Right ventricle myocardium superior (tissue), 1 donor: ENCODE measurements around the gene ERCC3. TPM values are rescaled to one million over a fixed set of nuclear protein-coding genes. Genes with fewer than 3 reads are reported as not detected.
"Not testable (repeated sequence)": the region's sequence is repeated elsewhere in the genome, so short reads cannot be mapped to it uniquely, and the experiment has no call there.

Source experiments
- ATAC-seq: fragments of 200-7000 bp; cut with Tn5 transposase; one replicate; pipeline ENCODE4 v1.9.1; 2020; ENCODE audit warnings: mild to moderate bottlenecking; ENCODE audit not compliant: poor library complexity
- DNase-seq: peaks from one replicate; pipeline ENCODE4 v3.0.0-alpha.2; 2020
- intact Hi-C: fragments of 100-400 bp; cut with DNase I; formaldehyde crosslinking; loops from one replicate; pipeline ENCODE4 v1.11.2; 2022
- total RNA-seq: library from RNA; stranded (reverse); fragmentation: NEBNext Ultra II Directional; extraction: Animal tissue kit (Norgen Biotek cat#: 25700); gene quantifications from one replicate; pipeline ENCODE4 v1.2.1, GENCODE V29; 2021
- donor health status: DM: no; HTN: yes; CAD: no; lungs with severe emphysema.

ERCC3 gene
- total RNA-seq, 1 donor from 2014 or later: 18.2 TPM

DNA sequence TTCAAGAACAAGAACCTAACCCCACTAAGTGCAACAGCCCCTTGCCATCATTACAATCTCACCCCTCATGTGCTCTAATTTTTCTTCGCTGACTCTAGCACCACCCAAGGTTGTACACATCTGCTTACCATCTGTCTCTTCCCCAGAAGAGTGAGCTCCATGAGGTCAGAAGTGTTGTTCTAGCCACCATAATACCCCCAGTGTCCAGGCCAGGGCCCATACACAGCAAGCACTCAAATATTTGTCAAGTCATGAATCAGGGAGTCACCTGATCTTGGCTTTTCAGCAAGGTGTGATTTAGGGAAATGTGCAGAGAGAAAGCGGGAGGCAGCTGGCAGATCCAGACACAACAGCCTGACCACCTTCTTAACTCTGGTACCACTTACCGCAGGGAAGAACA lies 5.7 kb downstream of the ERCC3 start:
- intact Hi-C loops: no loop called here
- ATAC-seq: no peak
- no peak for DNase-seq

DNA sequence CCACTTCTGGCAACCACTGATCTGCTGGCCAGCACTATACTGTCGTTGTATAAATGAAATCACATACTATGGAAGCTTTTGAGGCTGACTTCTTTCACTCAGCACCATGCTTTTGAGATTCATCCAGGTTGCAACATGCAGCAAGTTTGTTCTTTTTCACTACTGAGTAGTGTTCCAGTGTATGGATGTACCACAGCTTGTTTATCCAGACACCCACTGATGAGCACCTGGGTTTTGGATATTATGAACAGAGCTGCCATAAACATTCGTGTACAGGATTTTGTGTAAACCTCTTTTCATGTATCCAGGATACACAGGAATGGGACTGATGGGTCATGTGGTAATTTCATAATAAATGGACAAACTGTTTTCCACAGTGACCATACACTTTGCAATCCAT lies 10.7 kb downstream of the ERCC3 start:
- intact Hi-C loops: no loop called here
- no peak for DNase-seq

GRCh38 chr2:127280693-127281092 lies 13.3 kb downstream of the ERCC3 start:
- ATAC-seq (no peak), DNase-seq (no peak)
- intact Hi-C loops: no loop called here

More for the DNA sequence above, 10.7 kb downstream of the ERCC3 start:
- ATAC-seq: no peak

GRCh38 chr2:127279781-127280180 lies 14.2 kb downstream of the ERCC3 start:
- ATAC-seq: peak; percentile 55

DNA sequence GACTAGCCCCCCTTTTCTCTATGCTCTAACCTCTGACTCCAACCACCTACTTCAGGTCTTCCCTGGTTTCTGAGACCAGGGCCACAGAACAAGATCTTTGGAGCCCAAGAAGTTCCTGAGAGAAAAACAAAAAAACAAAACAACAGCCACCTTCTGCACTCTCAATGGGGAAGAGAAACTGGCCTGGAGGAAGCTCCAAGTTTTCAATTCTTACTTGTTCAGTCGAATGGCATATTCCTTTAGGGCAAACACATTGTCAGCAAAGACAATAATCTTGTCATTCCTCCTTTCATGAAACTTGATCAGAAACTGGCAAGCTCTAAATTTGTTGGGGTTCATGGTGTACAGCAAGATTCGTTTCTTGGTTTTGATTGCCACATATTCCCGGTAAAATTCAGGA lies 15.0 kb downstream of the ERCC3 start:
- peak; percentile 12 for ATAC-seq
- intact Hi-C loops: no loop called here
- no peak for DNase-seq

More at GRCh38 chr2:127279781-127280180, 14.2 kb downstream of the ERCC3 start:
- intact Hi-C loops: no loop called here
- no peak for DNase-seq

GRCh38 chr2:127277028-127277427 lies 16.9 kb downstream of the ERCC3 start:
- ATAC-seq (no peak), DNase-seq (no peak)
- intact Hi-C loops: no loop called here

- intact Hi-C loops: no loop called here
- ATAC-seq (no peak), DNase-seq (no peak)
Measured at GRCh38 chr2:127275789-127276188, 18.2 kb downstream of the ERCC3 start.

DNA sequence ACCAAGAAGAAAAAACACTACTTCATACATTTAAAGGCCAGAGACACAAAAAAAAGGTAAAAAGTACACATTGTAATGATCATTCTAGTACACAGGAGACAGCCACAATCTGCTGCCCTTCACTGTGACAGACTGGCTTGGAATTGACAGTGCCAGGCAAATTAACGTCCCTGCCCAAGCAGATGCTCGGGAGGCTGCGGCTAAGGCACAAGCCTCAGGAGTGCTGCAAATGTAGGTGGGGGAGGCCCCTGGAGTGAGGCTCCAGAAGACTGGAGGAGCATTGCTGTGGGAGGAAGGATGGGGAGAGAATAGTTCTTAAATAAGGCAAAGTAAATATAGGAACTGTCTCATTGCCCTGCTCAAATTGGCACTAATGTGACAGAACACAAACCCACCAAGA lies 18.6 kb downstream of the ERCC3 start:
- DNase-seq (no peak), ATAC-seq (no peak)
- intact Hi-C loops: no loop called here

- DNase-seq (no peak), ATAC-seq (no peak)
- intact Hi-C loops: no loop called here
Measured at GRCh38 chr2:127270663-127271062, 23.3 kb downstream of the ERCC3 start.

GRCh38 chr2:127261804-127262406 lies 32.0 kb downstream of the ERCC3 start:
- no peak for ATAC-seq
- no peak for DNase-seq
- intact Hi-C loops: no loop called here

GRCh38 chr2:127259355-127259754 lies 34.6 kb downstream of the ERCC3 start:
- DNase-seq (no peak), ATAC-seq (no peak)
- intact Hi-C loops: no loop called here

- intact Hi-C loops: no loop called here
- no peak for ATAC-seq
- no peak for DNase-seq
Measured at GRCh38 chr2:127256866-127257265, 37.1 kb downstream of the ERCC3 start.

GRCh38 chr2:127256381-127256780 lies 37.6 kb downstream of the ERCC3 start:
- ATAC-seq (no peak), DNase-seq (no peak)
- intact Hi-C loops: no loop called here

DNA sequence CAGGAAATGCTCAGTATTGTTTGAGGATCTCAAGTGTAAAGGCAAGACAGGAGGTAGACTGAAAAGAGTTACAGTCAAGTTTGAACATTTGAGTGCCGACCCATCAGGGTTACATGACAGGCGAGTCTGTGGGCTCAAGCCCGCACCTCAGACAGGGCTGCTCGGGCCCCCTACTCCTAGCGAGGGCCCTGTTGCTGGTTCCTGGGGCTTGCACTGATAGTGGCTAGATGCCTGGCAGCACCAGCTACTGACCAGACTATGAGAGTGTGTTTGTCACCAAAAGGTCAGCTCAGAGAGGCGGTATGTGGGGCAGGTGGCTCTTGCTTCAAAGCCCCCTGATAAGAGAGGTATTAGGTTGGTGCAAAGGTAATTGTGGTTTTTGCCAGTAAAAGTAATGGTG lies 38.2 kb downstream of the ERCC3 start:
- intact Hi-C loops: no loop called here
- DNase-seq: no peak
- ATAC-seq: no peak

- DNase-seq (no peak), ATAC-seq (no peak)
- intact Hi-C loops: no loop called here
Measured at GRCh38 chr2:127255146-127255545, 38.8 kb downstream of the ERCC3 start.

DNA sequence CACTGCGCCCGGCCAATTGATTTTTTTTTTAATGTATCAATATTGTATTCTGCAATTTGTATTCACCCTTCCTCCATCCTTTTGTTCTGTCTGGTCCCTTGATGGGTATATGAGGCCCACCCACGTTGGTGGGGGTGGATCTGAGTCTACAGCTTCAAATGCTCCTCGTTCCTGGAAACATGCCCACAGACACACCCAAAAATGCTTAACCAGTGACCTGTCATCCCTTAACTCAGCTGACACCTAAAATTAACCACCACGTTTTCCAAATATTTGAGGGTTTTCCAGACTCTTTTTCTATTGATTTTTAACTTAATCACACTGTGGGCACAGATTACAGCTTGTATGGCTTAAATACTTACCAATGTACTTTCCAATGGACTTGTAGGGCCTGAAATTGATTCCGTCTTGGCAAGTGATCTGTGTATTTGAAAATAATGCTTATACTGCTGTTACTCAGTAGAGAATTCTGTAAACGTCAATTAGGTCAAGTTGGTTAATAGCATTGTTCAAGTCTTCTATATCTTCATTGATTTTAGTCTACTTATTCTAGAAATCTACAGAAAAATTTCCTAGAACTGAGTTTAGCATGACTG lies 39.5 kb downstream of the ERCC3 start:
- intact Hi-C loops: no loop called here
- DNase-seq (no peak), ATAC-seq (no peak)

DNA sequence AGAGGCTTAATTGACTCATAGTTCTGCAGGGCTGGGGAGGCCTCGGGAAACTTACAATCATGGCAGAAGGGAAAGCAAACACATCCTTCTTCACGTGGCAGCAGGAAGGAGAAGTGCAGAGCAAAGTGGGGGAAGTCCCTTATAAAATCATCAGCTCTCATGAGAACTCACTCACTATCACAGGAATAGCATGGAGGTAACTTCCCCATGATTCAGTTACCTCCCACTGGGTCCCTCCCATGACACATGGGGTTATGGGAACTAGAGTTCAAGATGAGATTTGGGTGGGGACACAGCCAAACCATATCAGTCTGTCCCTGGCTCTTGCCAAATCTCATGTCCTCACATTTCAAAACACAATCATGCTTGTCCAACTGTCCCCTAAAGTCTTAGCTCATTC lies 52.8 kb downstream of the ERCC3 start:
- DNase-seq, intact Hi-C loops, ATAC-seq: not testable (repeated sequence)

DNA sequence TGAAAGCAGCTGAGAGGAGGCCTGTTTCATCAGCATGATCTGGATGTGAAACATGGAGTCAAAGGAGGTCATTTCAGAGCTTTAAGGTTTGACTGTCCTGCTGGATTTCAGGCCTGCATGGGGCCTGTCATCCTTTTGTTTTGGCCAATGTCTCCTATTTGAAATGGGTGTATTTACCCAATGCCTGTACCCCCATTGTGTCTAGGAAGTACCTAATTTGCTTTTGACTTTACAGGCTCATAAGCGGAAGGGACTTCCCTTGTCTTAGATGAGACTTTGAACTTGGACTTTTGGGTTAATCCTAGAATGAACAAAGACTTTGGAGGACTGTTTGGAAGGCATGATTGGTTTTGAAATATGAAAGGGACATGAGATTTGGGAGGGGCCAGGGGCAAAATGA lies 54.5 kb downstream of the ERCC3 start:
- ATAC-seq: no peak
- no peak for DNase-seq
- intact Hi-C loops: no loop called here

GRCh38 chr2:127237768-127238167 lies 56.2 kb downstream of the ERCC3 start:
- ATAC-seq, intact Hi-C loops, DNase-seq: not testable (repeated sequence)

GRCh38 chr2:127235082-127235702 lies 58.8 kb downstream of the ERCC3 start:
- ATAC-seq (no peak), DNase-seq (no peak)
- intact Hi-C loops: no loop called here
